ENCODE results near the gene ACOT13.

GRCh38 chr6:24719125-24719971 is 52.5 kb downstream of the ACOT13 start, which contains the start of gene C6orf62:
- TF ChIP-seq CTCF (IDR thresholded peaks at IDR 0.05; ENCODE audit: low read depth, low read length, poor library complexity, severe bottlenecking): no peak
- no peak for TF ChIP-seq EZH2phosphoT487 (IDR thresholded peaks at IDR 0.05; ENCODE audit: borderline replicate concordance, low read length)
